RWPE1 (cell line): ENCODE data around the gene GDI2.
"Not testable (repeated sequence)": the region's sequence is repeated elsewhere in the genome, so short reads cannot be mapped to it uniquely, and the experiment has no call there.

Experiments
- CTCF ChIA-PET: fragments of 350-600 bp; sonication (Branson Sonifier 250); formaldehyde crosslinking; extraction: SDS; loops from one replicate; lab custom pipeline; 2021; lab: Yijun Ruan, JAX
- POLR2A ChIA-PET: fragments of 400-600 bp; formaldehyde crosslinking; extraction: SDS; loops from one replicate; lab custom pipeline; 2020; ENCODE audit warnings: antibody characterized with exemption; ENCODE audit not compliant: low non-redundant PET; lab: Yijun Ruan, JAX
- DNase-seq: peaks from one replicate; pipeline ENCODE4 v3.0.0; 2012; ENCODE audit warnings: low spot score
- H3K27ac ChIP-seq: fragments of 450-650 bp; 2 replicates; pipeline ENCODE4 v1.5.1; 2017
- CTCF ChIP-seq: fragments of 450-650 bp; conservative IDR thresholded peaks from 2 replicates; pipeline ENCODE4 v1.5.1; 2017; ENCODE audit warnings: low read depth, mild to moderate bottlenecking

GDI2 gene

GRCh38 chr10:5794236-5794635 lies 19.0 kb downstream of the GDI2 start:
- H3K27ac ChIP-seq, result no peak overlapping the region
- DNase-seq, result no peak
- POLR2A ChIA-PET, result no interaction called here
- CTCF ChIA-PET, result interaction anchor here (0.6 kb wide), 2 partner anchors 346 to 387 kb away, joined by 3 to 5 read pairs; no protein-coding TSS in a partner anchor
- TF ChIP-seq CTCF, result no peak

DNA sequence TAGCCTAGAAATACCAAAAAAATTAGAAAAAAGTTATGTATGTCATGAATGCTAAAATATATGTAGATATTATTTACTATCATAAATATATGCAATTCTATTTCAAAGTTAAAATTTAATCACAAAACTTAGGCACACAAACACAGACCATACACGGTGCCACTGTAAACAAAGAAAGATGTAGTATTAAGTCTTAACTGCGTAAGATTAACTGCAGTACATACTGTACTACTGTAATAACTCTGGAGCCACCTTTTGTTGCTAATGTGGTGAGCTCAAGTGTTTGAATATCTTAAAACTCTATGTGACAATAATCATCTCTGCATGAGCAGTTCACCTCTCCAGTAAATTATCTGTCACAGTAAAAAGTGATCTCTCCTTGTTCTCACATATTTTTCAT lies 23.6 kb downstream of the GDI2 start:
- ChIA-PET CTCF (no interaction called here), POLR2A (no interaction called here)
- H3K27ac ChIP-seq, result no peak overlapping the region
- no peak for TF ChIP-seq CTCF
- no peak for DNase-seq

GRCh38 chr10:5788969-5789368 lies 24.3 kb downstream of the GDI2 start:
- no peak overlapping the region for H3K27ac ChIP-seq
- POLR2A ChIA-PET, result no interaction called here
- no peak for DNase-seq
- no peak for TF ChIP-seq CTCF
- CTCF ChIA-PET, result no interaction called here

DNA sequence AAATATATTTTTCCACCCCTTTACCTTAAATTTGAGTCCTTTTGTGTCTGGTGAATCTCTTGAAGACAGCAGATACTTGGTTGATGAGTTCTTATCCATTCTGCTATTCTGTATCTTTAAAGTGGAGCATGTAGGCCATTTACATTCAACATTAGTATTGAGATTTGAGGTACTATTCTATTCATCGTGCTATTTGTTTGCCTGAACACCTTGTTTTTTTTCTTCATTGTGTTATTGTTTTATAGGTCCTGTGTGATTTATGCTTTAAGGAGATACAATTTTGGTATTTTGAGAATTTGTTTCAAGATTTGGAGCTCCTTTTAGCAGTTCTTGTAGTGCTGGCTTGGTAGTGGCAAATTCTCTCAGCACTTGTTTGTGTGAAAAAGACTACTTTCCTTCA lies 29.9 kb downstream of the GDI2 start:
- no peak for TF ChIP-seq CTCF
- DNase-seq, result no peak
- H3K27ac ChIP-seq, result no peak overlapping the region
- ChIA-PET CTCF (interaction anchor here (0.6 to 0.7 kb wide), 2 partner anchors 32 to 129 kb away, joined by 3 to 5 read pairs; no protein-coding TSS in a partner anchor), POLR2A (no interaction called here)

- no peak overlapping the region for H3K27ac ChIP-seq
- POLR2A ChIA-PET, result no interaction called here
- CTCF ChIA-PET, result no interaction called here
- no peak for TF ChIP-seq CTCF
- no peak for DNase-seq
Measured at GRCh38 chr10:5782174-5782573, 31.1 kb downstream of the GDI2 start.

DNA sequence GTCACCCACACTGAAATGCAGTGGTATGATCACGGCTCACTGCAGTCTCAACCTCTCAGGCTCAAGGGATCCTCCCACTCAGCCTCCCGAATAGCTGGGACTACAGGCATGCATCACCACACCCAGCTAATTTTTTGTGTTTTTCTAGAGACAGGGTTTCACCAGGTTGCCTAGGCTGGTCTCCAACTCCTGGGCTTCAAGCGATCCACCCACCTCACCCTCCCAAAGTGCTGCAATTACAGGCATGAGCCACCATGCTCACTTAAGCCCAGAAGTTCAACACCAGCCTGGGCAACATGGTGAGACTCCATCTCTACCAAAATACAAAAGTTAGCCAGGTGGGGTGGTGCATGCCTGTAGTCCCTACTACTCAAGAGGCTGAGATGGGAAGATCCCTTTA lies 33.5 kb downstream of the GDI2 start:
- no peak for DNase-seq
- ChIA-PET CTCF (no interaction called here), POLR2A (no interaction called here)
- H3K27ac ChIP-seq, result no peak overlapping the region
- TF ChIP-seq CTCF, result no peak

DNA sequence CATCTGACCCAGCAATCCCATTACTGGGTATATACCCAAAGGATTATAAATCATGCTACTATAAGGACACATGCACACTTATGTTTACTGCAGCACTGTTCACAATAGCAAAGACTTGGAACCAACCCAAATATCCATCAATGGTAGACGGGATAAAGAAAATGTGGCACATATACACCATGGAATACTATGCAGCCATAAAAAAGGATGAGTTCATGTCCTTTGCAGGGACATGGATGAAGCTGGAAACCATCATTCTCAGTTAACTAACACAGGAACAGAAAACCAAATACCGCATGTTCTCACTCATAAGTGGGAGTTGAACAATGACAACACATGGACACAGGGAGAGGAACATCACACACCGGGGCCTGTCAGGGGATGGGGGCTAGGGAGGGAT lies 35.5 kb downstream of the GDI2 start:
- CTCF ChIA-PET, result interaction anchor here (0.7 kb wide), 1 partner anchor 214 kb away, joined by 3 read pairs; no protein-coding TSS in a partner anchor
- H3K27ac ChIP-seq, POLR2A ChIA-PET, DNase-seq: not testable (repeated sequence)
